H1 (cell line): Measurements from ENCODE around the gene OR5AS1. TPM values are rescaled to one million over a fixed set of nuclear protein-coding genes. Genes with fewer than 3 reads are reported as not detected.

Experiments used
- CTCF ChIA-PET: fragments of 300-600 bp; sonication (Branson Sonifier 250); formaldehyde crosslinking; loops from one replicate; lab custom pipeline; 2021; ENCODE audit not compliant: partially characterized antibody; lab: Charles Lee
- POLR2A ChIA-PET: fragments of 300-600 bp; sonication (Branson Sonifier 250); formaldehyde crosslinking; loops from one replicate; lab custom pipeline; 2021; ENCODE audit warnings: inconsistent platforms; ENCODE audit not compliant: partially characterized antibody; lab: Charles Lee
- DNase-seq, 2 experiments: peaks; one replicate each; pipeline versions ENCODE4 v3.0.0 to v3.0.0-alpha.2; 2010 to 2022; ENCODE audit warnings: low spot score in 2 of 2, low read depth in 1 of 2, mixed read lengths in 1 of 2
- FAIRE-seq: peaks from 2 replicates; lab custom pipeline; 2011; peaks lifted over from hg19 to GRCh38; lab: Jason Lieb, UNC
- H2AFZ ChIP-seq: 2 replicates; pipeline ENCODE4 v1.8.1; 2012; ENCODE audit warnings: low read length, inconsistent platforms
- H2AK5ac ChIP-seq: 2 replicates; pipeline ENCODE4 v1.6.1; 2013; ENCODE audit warnings: low read depth, low read length
- H2BK120ac ChIP-seq: replicated peaks from 2 replicates; pipeline ENCODE3; 2013; ENCODE audit warnings: low read depth, low read length, inconsistent platforms
- H2BK12ac ChIP-seq: 2 replicates; pipeline ENCODE4 v1.6.1; 2013; ENCODE audit warnings: low read depth, low read length
- H2BK15ac ChIP-seq: 2 replicates; pipeline ENCODE4 v1.6.1; 2013; ENCODE audit warnings: low read length
- H2BK20ac ChIP-seq: 2 replicates; pipeline ENCODE4 v1.6.1; 2013; ENCODE audit warnings: low read length
- H2BK5ac ChIP-seq: 2 replicates; pipeline ENCODE4 v1.6.1; 2013; ENCODE audit warnings: low read depth, low read length
- H3K14ac ChIP-seq: 2 replicates; pipeline ENCODE4 v1.6.1; 2013; ENCODE audit warnings: inconsistent platforms; ENCODE audit not compliant: insufficient read length
- H3K18ac ChIP-seq: 2 replicates; pipeline ENCODE4 v1.6.1; 2013; ENCODE audit warnings: low read length; ENCODE audit errors: extremely low read depth
- H3K23ac ChIP-seq: 2 replicates; pipeline ENCODE4 v1.6.1; 2013; ENCODE audit warnings: inconsistent platforms; ENCODE audit not compliant: insufficient read length
- H3K23me2 ChIP-seq: 2 replicates; pipeline ENCODE4 v1.6.1; 2013; ENCODE audit warnings: low read depth, low read length
- H3K27ac ChIP-seq: 2 replicates; pipeline ENCODE4 v1.6.1; 2011; ENCODE audit warnings: low read depth, low read length, inconsistent platforms
- H3K27me3 ChIP-seq, 4 experiments: replicated peaks in 1 of 4; 1 replicate in 1 of 4; 2 replicates in 3 of 4; pipeline versions ENCODE4 v1.6.1 to v1.8.1; 2011 to 2013; ENCODE audit warnings: low read length in 3 of 4, mild to moderate bottlenecking in 3 of 4, inconsistent platforms in 2 of 4, mixed read lengths in 2 of 4, moderate library complexity in 1 of 4; ENCODE audit not compliant: control insufficient read depth in 3 of 4, insufficient read depth in 3 of 4; ENCODE audit errors: extremely low read depth in 1 of 4
- H3K36me3 ChIP-seq, 4 experiments: 2 replicates each; pipeline versions ENCODE4 v1.6.1 to v1.8.1; 2011 to 2013; ENCODE audit warnings: mild to moderate bottlenecking in 4 of 4, low read length in 3 of 4, moderate library complexity in 2 of 4, control low read depth in 1 of 4, inconsistent platforms in 1 of 4; ENCODE audit not compliant: insufficient read depth in 4 of 4, control insufficient read depth in 2 of 4
- H3K4ac ChIP-seq: replicated peaks from 2 replicates; pipeline ENCODE3; 2013; ENCODE audit warnings: low read length, low read depth, mixed read lengths, inconsistent platforms; ENCODE audit not compliant: insufficient read length
- H3K4me1 ChIP-seq, 4 experiments: replicated peaks in 1 of 4; 1 replicate in 1 of 4; 2 replicates in 3 of 4; pipeline versions ENCODE4 v1.6.1 to v1.8.1; 2011 to 2013; ENCODE audit warnings: low read length in 3 of 4, inconsistent platforms in 2 of 4, mixed read lengths in 1 of 4; ENCODE audit not compliant: insufficient read depth in 4 of 4, control insufficient read depth in 3 of 4
- H3K4me2 ChIP-seq, 2 experiments: 2 replicates each; pipeline versions ENCODE4 v1.6.1 to v1.8.1; 2011 to 2013; ENCODE audit warnings: low read depth in 2 of 2, low read length in 2 of 2, control low read depth in 1 of 2, inconsistent platforms in 1 of 2, mild to moderate bottlenecking in 1 of 2; ENCODE audit not compliant: insufficient read depth in 1 of 2
- H3K4me3 ChIP-seq, 4 experiments: fragments of 200-600, 300-600 bp in 1 of 4; sonication (generic), shearing (Covaris generic), sonication (Bioruptor Twin) in 1 of 4; 2 replicates each; pipeline versions ENCODE4 v1.5.1 to v1.8.1; 2011 to 2016; ENCODE audit warnings: low read length in 4 of 4, low read depth in 3 of 4, control low read depth in 2 of 4, inconsistent platforms in 2 of 4, mild to moderate bottlenecking in 2 of 4, mixed read lengths in 1 of 4, moderate library complexity in 1 of 4; ENCODE audit not compliant: insufficient read depth in 2 of 4; ENCODE audit errors: extremely low read depth in 1 of 4
- H3K56ac ChIP-seq: replicated peaks from 2 replicates; pipeline ENCODE3; 2013; ENCODE audit warnings: low read depth, mild to moderate bottlenecking, mixed read lengths, low read length, inconsistent platforms; ENCODE audit not compliant: insufficient read length
- H3K79me1 ChIP-seq: 2 replicates; pipeline ENCODE4 v1.6.1; 2013; ENCODE audit warnings: low read depth, low read length, control low read depth
- H3K79me2 ChIP-seq, 2 experiments: 2 replicates each; pipeline versions ENCODE4 v1.6.1 to v1.8.1; 2012 to 2013; ENCODE audit warnings: low read length in 2 of 2, mild to moderate bottlenecking in 2 of 2, inconsistent platforms in 1 of 2; ENCODE audit not compliant: insufficient read depth in 2 of 2, control insufficient read depth in 1 of 2
- H3K9ac ChIP-seq, 4 experiments: replicated peaks in 1 of 4; 1 replicate in 1 of 4; 2 replicates in 3 of 4; pipeline versions ENCODE4 v1.6.1 to v1.8.1; 2011 to 2013; ENCODE audit warnings: low read depth in 3 of 4, low read length in 3 of 4, control low read depth in 2 of 4, mild to moderate bottlenecking in 2 of 4, moderate library complexity in 2 of 4, inconsistent platforms in 1 of 4; ENCODE audit errors: extremely low read depth in 1 of 4
- H3K9me3 ChIP-seq, 2 experiments: 2 replicates each; pipeline versions ENCODE4 v1.6.1 to v1.8.1; 2012 to 2013; ENCODE audit warnings: mild to moderate bottlenecking in 2 of 2, moderate library complexity in 2 of 2, control low read depth in 1 of 2, inconsistent platforms in 1 of 2, low read depth in 1 of 2, low read length in 1 of 2, mixed read lengths in 1 of 2; ENCODE audit not compliant: insufficient read depth in 2 of 2
- H4K20me1 ChIP-seq, 2 experiments: replicated peaks in 1 of 2; 2 replicates each; pipeline versions ENCODE3 to v1.8.1; 2011 to 2013; ENCODE audit warnings: inconsistent platforms in 2 of 2, low read length in 2 of 2, mild to moderate bottlenecking in 1 of 2; ENCODE audit not compliant: insufficient read depth in 2 of 2, control insufficient read depth in 1 of 2
- H4K5ac ChIP-seq: 2 replicates; pipeline ENCODE4 v1.6.1; 2013; ENCODE audit warnings: low read length, low read depth, mixed read lengths, inconsistent platforms; ENCODE audit not compliant: insufficient read length
- H4K8ac ChIP-seq: 2 replicates; pipeline ENCODE4 v1.8.0; 2013; ENCODE audit warnings: mild to moderate bottlenecking, moderate library complexity, low read length, inconsistent platforms; ENCODE audit not compliant: insufficient read depth; ENCODE audit errors: extremely low read depth
- H4K91ac ChIP-seq: replicated peaks from 2 replicates; pipeline ENCODE3; 2013; ENCODE audit warnings: low read length, mixed read lengths, inconsistent platforms; ENCODE audit not compliant: insufficient read length
- CBX5 ChIP-seq: fragments of 300-800, 300-1000 bp; sonication (generic); IDR thresholded peaks from 2 replicates; pipeline ENCODE4 v1.7.1; 2016; ENCODE audit warnings: antibody characterized with exemption, low read length, low read depth
- CBX8 ChIP-seq: fragments of 300-800, 300-1000 bp; sonication (generic); IDR thresholded peaks from 2 replicates; pipeline ENCODE4 v1.7.1; 2016; ENCODE audit warnings: low read depth, low read length, borderline replicate concordance
- CHD1 ChIP-seq: IDR thresholded peaks from 2 replicates; pipeline ENCODE4 v1.6.1; 2012; ENCODE audit warnings: low read depth, low read length, improper control_type of control experiment
- EP300 ChIP-seq, 2 experiments: IDR thresholded peaks; 1 replicate in 1 of 2; 2 replicates in 1 of 2; pipeline ENCODE4 v1.6.1; 2011 to 2012; ENCODE audit warnings: low read depth in 2 of 2, low read length in 2 of 2, mild to moderate bottlenecking in 2 of 2, borderline replicate concordance in 1 of 2, inconsistent platforms in 1 of 2, moderate library complexity in 1 of 2
- FOSL1 ChIP-seq: IDR thresholded peaks from 2 replicates; pipeline ENCODE4 v1.6.1; 2011; ENCODE audit warnings: mild to moderate bottlenecking, low read depth, low read length, moderate library complexity; ENCODE audit not compliant: insufficient read depth
- PHF8 ChIP-seq: fragments of 200-600 bp; sonication (generic); conservative IDR thresholded peaks from 2 replicates; pipeline ENCODE4 v1.7.1; 2012; ENCODE audit warnings: low read depth, mild to moderate bottlenecking, inconsistent platforms, low read length, moderate library complexity
- POU5F1 ChIP-seq: IDR thresholded peaks from 2 replicates; pipeline ENCODE4 v1.6.1; 2011; ENCODE audit warnings: low read depth, mild to moderate bottlenecking, low read length, moderate library complexity
- SAP30 ChIP-seq: fragments of 300-600 bp; sonication (generic); IDR thresholded peaks from 2 replicates; pipeline ENCODE4 v1.7.1; 2012; ENCODE audit warnings: low read length, moderate library complexity, mild to moderate bottlenecking, inconsistent platforms; ENCODE audit not compliant: insufficient read depth, insufficient replicate concordance
- SIN3A ChIP-seq, 2 experiments: IDR thresholded peaks in 1 of 2; conservative IDR thresholded peaks in 1 of 2; 2 replicates each; pipeline ENCODE4 v1.6.1; 2011 to 2012; ENCODE audit warnings: low read length in 2 of 2, improper control_type of control experiment in 1 of 2, low read depth in 1 of 2, mild to moderate bottlenecking in 1 of 2
- SIX5 ChIP-seq: IDR thresholded peaks from 2 replicates; pipeline ENCODE4 v1.6.1; 2011; ENCODE audit warnings: mild to moderate bottlenecking, low read depth, low read length
- SRF ChIP-seq: IDR thresholded peaks from 2 replicates; pipeline ENCODE4 v1.6.1; 2011; ENCODE audit warnings: mild to moderate bottlenecking, low read depth, low read length, moderate library complexity
- SUZ12 ChIP-seq: fragments of 200-600 bp; sonication (generic); IDR thresholded peaks from 2 replicates; pipeline ENCODE4 v1.6.1; 2012; ENCODE audit warnings: mild to moderate bottlenecking, inconsistent platforms, low read length, moderate library complexity, mixed read lengths
- TEAD4 ChIP-seq: IDR thresholded peaks from 2 replicates; pipeline ENCODE4 v1.6.1; 2012; ENCODE audit warnings: low read depth, low read length, inconsistent platforms, mixed read lengths
- WGBS, 2 experiments: shearing (Covaris generic) in 1 of 2; methylation state at CpG; one replicate each; pipeline versions ENCODE4 v1.1.6 to v1.1.7; 2013 to 2015; ENCODE audit warnings: low lambda C conversion rate in 2 of 2, mixed read lengths in 2 of 2, inconsistent platforms in 1 of 2, low coverage in 1 of 2, missing lambda C conversion rate in 1 of 2; ENCODE audit not compliant: insufficient replicate concordance in 2 of 2, insufficient coverage in 1 of 2, insufficient read length in 1 of 2; ENCODE audit errors: extremely low coverage in 1 of 2, missing lambda C conversion rate in 1 of 2; 5-methylcytosine and 5-hydroxymethylcytosine counted together
- polyA plus RNA-seq, 7 experiments: library from polyadenylated mRNA; depleted of rRNA in 3 of 7; stranded (reverse) in 5 of 7; unstranded in 2 of 7; fragments of >200 nt in 5 of 7; fragments of 200-250 nt in 2 of 7; gene quantifications; 1 replicate in 5 of 7; 2 replicates in 1 of 7; 4 replicates in 1 of 7; pipeline versions ENCODE4 v1.2.1 to v1.2.3, GENCODE V29; 2011 to 2013; ENCODE audit warnings: missing spikeins in 2 of 7, mixed read lengths in 2 of 7
- total RNA-seq: library from RNA; stranded (reverse); fragmentation: NEBNext Ultra II Directional; extraction: Animal tissue kit (Norgen Biotek cat#: 25700); gene quantifications from 2 replicates; pipeline ENCODE4 v1.2.1, GENCODE V29; 2021

OR5AS1 gene
- total and polyA plus RNA-seq, 2 of the 8 experiments (the other 6 are each of a cell fraction or from before 2014, with no cell fraction given): not detected

DNA sequence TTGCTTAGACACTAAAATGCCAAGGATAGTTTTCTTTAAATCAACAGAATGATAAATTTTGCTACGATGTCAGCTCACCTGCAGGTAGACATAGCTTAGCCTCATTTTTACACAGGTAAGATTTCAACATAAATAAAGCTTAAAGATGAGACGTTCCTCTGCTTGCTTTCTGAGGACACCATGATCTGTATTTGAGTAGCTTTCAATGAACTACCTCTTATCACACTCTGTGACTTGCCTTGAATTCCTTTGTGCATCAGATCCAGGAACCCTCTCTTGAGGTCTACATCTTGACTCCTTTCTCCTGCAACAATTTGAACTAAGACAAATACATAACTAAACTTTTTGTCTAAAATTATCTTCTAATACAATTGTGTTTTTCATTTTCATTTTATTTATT is 39.5 kb downstream of the OR5AS1 start:
- Histone ChIP-seq H3K4ac (no peak overlapping the region), H2BK5ac (no peak overlapping the region), H3K27me3 (no peaks in the 10 kb centered on the region), H3K14ac (no peak overlapping the region), H3K23me2 (no peaks in the 10 kb centered on the region), H3K18ac (no peak overlapping the region), H3K79me2 (no peaks in the 10 kb centered on the region), H3K4me3 (no peak overlapping the region), H3K56ac (no peak overlapping the region), H3K23ac (no peak overlapping the region), H3K36me3 (no peaks in the 10 kb centered on the region), H2BK20ac (no peak overlapping the region), H3K27ac (no peak overlapping the region), H4K91ac (no peak overlapping the region), H2AK5ac (no peak overlapping the region), H2BK15ac (no peak overlapping the region), H2AFZ (no peak overlapping the region), H4K20me1 (no peaks in the 10 kb centered on the region), H3K9me3 (no peaks in the 10 kb centered on the region), H3K4me1 (no peaks in the 10 kb centered on the region), H2BK12ac (no peak overlapping the region), H4K8ac (no peak overlapping the region), H3K9ac (no peak overlapping the region), H4K5ac (no peak overlapping the region), H3K79me1 (no peaks in the 10 kb centered on the region), H2BK120ac (no peak overlapping the region), H3K4me2 (no peak overlapping the region)
- DNase-seq (no peak), FAIRE-seq (no peak)
- ChIA-PET POLR2A (no interaction called here), CTCF (interaction anchor here (0.7 kb wide), 1 partner anchor 222 kb away, joined by 3 read pairs; no protein-coding TSS in a partner anchor)
- WGBS, 2 experiments: 91% methylated on average over 2 of the region's 2 CpGs; no CpG with 5 or more reads in 1 of the 2 experiments
- TF ChIP-seq POU5F1: no peak
- TF ChIP-seq TEAD4: no peak
- TF ChIP-seq CHD1: no peak
- no peak for TF ChIP-seq SIN3A (conservative IDR thresholded peaks at IDR 0.05 in 1 of 2, IDR thresholded peaks at IDR 0.05 in 1 of 2; ENCODE audit: low read depth in 1 of 2, low read length in 2 of 2)
- TF ChIP-seq EP300 (IDR thresholded peaks at IDR 0.05; ENCODE audit: borderline replicate concordance in 1 of 2, low read depth in 2 of 2, low read length in 2 of 2): no peak
- no peak for TF ChIP-seq CBX8
- TF ChIP-seq CBX5: no peak
- no peak for TF ChIP-seq SRF
- no peak for TF ChIP-seq PHF8
- no peak for TF ChIP-seq SAP30
- TF ChIP-seq SUZ12: no peak
- no peak for TF ChIP-seq FOSL1
- TF ChIP-seq SIX5: no peak
